DMS53 (cell line): ENCODE results near the gene IGFN1.

Source experiments
- DNase-seq: peaks from one replicate; lab custom pipeline; 2025; lab: John Stamatoyannopoulos, UW

The IGFN1 gene

DNA sequence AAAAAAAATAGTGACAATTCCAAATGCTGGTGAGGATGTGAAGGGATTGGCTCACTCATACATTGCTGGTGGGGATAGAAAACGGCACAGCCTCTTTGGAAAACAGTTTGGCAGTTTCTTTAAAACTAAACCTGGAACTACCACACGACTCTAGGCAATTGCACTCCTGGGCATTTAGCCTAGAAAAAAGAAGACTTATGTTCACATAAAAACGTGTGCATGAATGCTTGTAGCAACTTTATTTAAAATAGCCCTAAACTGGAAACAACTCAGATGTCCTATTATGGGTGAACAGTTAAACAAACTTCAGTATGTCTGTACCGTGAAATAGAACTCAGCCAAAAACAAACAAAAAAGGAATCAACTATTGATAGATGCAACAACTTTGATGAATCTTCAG is 26.9 kb upstream of the IGFN1 start:
- no peak for DNase-seq

DNA sequence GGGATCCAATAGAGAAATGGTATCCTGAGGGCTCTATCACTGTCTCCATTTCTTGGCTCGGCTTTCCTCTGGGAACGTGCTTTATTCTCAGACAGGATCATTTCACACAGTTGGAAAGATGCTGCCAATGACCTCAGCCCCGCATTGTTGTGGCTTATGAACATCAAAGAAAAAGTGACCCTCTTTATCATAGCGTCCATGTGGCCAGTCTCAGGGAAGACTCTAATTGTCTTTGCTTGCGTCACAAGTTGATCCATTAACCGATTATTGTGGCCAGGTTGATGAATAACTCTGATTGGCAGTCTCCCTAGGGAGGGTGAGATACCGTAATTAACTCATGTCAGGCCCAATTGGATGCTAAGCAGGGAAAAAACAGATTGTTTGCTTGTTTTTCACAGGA is 26.0 kb upstream of the IGFN1 start:
- no peak for DNase-seq

GRCh38 chr1:201167041-201167991 is 23.3 kb upstream of the IGFN1 start:
- DNase-seq = peak; percentile 94

GRCh38 chr1:201169203-201169602 is 21.4 kb upstream of the IGFN1 start:
- no peak for DNase-seq

- DNase-seq = peak; percentile 56
These were observed 20.6 kb upstream of the IGFN1 start for GRCh38 chr1:201169971-201170532.

- DNase-seq = peak; percentile 100
These were observed 20.0 kb upstream of the IGFN1 start for GRCh38 chr1:201170533-201171062.

DNA sequence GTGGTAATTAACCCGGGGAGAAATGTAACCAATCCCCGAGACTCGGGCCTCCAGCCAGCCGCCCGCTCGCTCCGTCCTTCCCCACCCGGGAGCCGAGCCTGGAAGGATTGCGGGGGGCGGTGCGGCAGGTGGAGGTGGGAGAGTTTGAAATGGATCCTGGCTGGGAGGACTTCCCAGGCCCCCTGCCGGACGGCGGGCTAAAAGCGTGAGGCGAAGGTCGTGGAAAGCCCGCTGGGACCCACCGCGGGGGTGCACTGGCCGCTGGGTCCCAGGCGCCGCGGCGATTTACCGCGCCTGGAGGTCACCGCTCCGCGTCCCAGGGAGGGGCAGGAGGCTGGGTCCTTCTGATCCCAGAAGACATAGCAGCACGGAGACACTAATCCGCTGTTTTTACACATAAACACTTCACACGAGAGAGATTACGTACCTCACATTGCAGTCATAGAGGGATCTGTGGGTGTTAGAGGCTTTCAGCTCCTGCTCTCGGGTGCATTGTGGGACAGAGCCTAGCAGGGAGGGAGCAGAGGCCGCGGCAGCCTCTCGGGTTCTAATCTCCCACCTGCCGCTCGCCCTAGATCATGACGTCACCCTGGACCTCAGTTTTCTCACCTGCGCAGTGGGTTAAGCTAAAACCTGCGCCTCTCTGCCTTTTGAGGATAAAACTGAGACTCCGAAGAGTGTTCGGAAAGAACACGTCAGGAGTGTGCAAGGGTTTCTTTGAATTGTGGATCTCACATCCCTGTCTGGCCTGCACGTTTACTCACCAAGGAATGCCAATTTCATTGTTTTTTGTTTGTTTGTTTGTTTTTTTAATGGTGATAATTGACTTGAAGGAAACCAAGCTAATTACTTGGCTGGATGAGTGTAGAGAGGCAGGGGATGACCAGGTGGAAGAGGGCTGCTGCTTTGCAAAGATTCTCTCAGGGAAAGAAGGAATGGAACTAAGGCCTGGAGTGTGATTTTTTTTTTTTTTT is 19.3 kb upstream of the IGFN1 start:
- DNase-seq = peak; percentile 98

DNA sequence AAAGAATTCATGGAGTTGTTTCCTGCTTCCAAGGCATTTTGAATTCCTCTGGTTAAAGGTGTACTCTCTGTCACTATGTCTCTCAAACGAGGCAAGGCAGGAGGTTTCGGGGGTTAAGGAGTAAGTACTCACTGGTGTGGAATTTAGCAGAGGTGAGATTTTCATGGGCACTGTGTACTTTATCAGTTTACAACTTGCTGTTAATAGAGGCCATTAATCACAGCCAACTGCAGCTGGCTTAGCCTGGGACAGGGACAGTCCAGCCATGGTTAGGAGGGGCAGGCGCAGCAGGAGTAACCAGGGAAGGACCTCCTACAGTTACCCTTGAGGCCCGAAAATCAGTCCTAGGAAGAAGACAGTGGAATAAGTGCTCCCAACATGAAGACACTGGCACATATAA is 18.3 kb upstream of the IGFN1 start:
- no peak for DNase-seq

GRCh38 chr1:201172999-201173610 is 17.5 kb upstream of the IGFN1 start:
- peak; percentile 66 for DNase-seq

DNA sequence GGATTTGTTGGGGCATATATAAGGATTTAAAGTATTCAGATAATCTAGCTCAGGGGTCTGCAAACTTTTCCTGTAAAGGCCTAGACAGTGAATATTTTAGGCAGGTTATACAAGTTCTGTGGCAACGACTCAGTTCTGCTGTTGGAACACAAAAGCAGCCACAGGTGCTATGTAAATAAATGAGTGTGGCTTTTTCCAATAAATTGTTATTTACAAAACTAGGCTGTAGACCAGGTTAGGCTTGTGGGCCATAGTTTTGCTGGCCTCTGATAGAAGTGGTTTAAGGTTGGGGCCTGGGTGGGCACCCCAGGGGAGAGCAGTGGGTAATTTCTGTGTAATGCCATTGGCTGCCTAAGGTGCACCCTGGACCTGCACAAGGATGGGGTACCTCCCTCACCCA is 16.9 kb upstream of the IGFN1 start:
- peak; percentile 42 for DNase-seq

GRCh38 chr1:201175820-201176500 is 14.7 kb upstream of the IGFN1 start:
- no peak for DNase-seq

GRCh38 chr1:201176940-201177339 is 13.7 kb upstream of the IGFN1 start:
- no peak for DNase-seq

- DNase-seq = no peak
These were observed 11.9 kb upstream of the IGFN1 start for GRCh38 chr1:201178718-201179117.

GRCh38 chr1:201180141-201180540 is 10.5 kb upstream of the IGFN1 start:
- DNase-seq = no peak

DNA sequence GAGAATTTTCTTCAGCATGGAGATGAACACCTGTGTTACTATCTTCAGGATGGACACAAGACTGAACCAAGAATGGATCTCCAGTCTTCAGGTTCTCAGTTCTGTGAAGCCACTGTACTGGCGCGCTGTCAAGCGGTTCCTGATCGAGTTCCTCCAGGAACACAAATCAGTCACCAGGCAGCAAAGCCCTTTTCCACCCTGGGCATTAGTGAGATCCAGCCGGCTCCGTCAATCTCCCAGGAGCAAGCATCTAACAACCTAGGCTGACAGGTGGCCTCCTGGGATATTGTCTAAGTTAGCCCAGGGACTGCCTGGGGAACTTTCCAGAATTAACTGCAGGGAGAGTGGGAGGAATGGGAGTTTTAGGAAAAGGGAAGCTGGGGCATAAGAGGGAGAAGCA is 9.7 kb upstream of the IGFN1 start:
- DNase-seq = no peak

- DNase-seq = no peak
These were observed 9.3 kb upstream of the IGFN1 start for GRCh38 chr1:201181323-201181722.

DNA sequence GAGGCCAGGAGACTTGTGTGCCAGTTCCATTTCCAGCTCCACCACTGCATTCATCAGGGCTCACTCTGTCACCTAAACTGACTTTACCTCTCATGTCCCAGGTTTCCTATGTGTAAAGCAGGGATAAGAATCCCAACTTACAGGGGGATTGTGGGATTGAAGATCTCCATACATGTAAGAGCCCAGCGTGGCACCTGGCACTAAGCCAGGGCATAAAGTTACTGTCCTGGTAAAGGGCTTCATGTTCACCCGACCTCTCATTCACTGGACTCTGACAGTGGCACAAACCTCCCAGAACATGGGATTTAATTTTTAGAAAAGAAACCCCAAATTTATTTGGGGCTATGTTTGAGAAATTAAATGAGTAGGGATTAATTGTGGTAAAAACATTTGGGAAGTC is 8.9 kb upstream of the IGFN1 start:
- DNase-seq = no peak

GRCh38 chr1:201183209-201183608 is 7.4 kb upstream of the IGFN1 start:
- no peak for DNase-seq

GRCh38 chr1:201183753-201184152 is 6.9 kb upstream of the IGFN1 start:
- no peak for DNase-seq

- peak; percentile 92 for DNase-seq
These were observed 6.1 kb upstream of the IGFN1 start for GRCh38 chr1:201184307-201185122.
